Measurements from ENCODE around the gene F7. TPM values are rescaled to one million over a fixed set of nuclear protein-coding genes. Genes with fewer than 3 reads are reported as not detected.

F7 gene
- total RNA-seq, 1 donor from 2014 or later: not detected

GRCh38 chr13:113146750-113147149 lies 41.2 kb downstream of the F7 start:
- Histone ChIP-seq H3K36me3 (no peaks in the 10 kb centered on the region), H3K4me1 (peaks cover under 1% of the 10 kb centered on the region), H3K27ac (no peak overlapping the region), H3K27me3 (ENCODE audit: low read depth) (no peaks in the 10 kb centered on the region), H3K9me3 (no peaks in the 10 kb centered on the region), H3K4me3 (no peak overlapping the region)
- ATAC-seq (no peak), DNase-seq (no peak)
- intact Hi-C loops (cut with DNase I): no loop called here
- TF ChIP-seq CTCF (IDR thresholded peaks at IDR 0.05): no peak

- Histone ChIP-seq H3K27me3 (ENCODE audit: low read depth) (no peaks in the 10 kb centered on the region), H3K9me3 (no peaks in the 10 kb centered on the region), H3K4me1 (peaks cover 5% of the 10 kb centered on the region), H3K4me3 (no peak overlapping the region), H3K36me3 (no peaks in the 10 kb centered on the region), H3K27ac (no peak overlapping the region)
- intact Hi-C loops (cut with DNase I): no loop called here
- TF ChIP-seq CTCF (IDR thresholded peaks at IDR 0.05): no peak
- ATAC-seq (no peak), DNase-seq (no peak)
Measured at GRCh38 chr13:113147206-113147605, 41.6 kb downstream of the F7 start.

GRCh38 chr13:113148407-113148806 lies 42.8 kb downstream of the F7 start:
- Histone ChIP-seq H3K27me3 (ENCODE audit: low read depth) (no peaks in the 10 kb centered on the region), H3K36me3 (no peaks in the 10 kb centered on the region), H3K9me3 (no peaks in the 10 kb centered on the region), H3K27ac (no peak overlapping the region), H3K4me1 (peaks cover 14% of the 10 kb centered on the region), H3K4me3 (no peak overlapping the region)
- ATAC-seq: no peak
- intact Hi-C loops (cut with DNase I): no loop called here
- no peak for DNase-seq
- TF ChIP-seq CTCF (IDR thresholded peaks at IDR 0.05): no peak

- H3K4me1 ChIP-seq: peaks cover 16% of the 10 kb centered on the region
- no peak for TF ChIP-seq CTCF (IDR thresholded peaks at IDR 0.05)
- no peaks in the 10 kb centered on the region for H3K36me3 ChIP-seq
- H3K9me3 ChIP-seq: no peaks in the 10 kb centered on the region
- H3K27me3 ChIP-seq (ENCODE audit: low read depth): no peaks in the 10 kb centered on the region
- ATAC-seq (no peak), DNase-seq (no peak)
- intact Hi-C loops (cut with DNase I): no loop called here
- no peak overlapping the region for H3K4me3 ChIP-seq
- H3K27ac ChIP-seq: no peak overlapping the region
Measured at GRCh38 chr13:113148940-113149503, 43.4 kb downstream of the F7 start.

GRCh38 chr13:113149711-113150549 lies 44.3 kb downstream of the F7 start:
- H3K27me3 ChIP-seq (ENCODE audit: low read depth): no peaks in the 10 kb centered on the region
- no peaks in the 10 kb centered on the region for H3K9me3 ChIP-seq
- H3K4me3 ChIP-seq: no peak overlapping the region
- TF ChIP-seq CTCF (IDR thresholded peaks at IDR 0.05): no peak
- intact Hi-C loops (cut with DNase I): no loop called here
- H3K27ac ChIP-seq: no peak overlapping the region
- peaks cover 20% of the 10 kb centered on the region for H3K4me1 ChIP-seq
- ATAC-seq (no peak), DNase-seq (no peak)
- no peaks in the 10 kb centered on the region for H3K36me3 ChIP-seq

Data from lower lobe of right lung (tissue), 2 donors.